Activated CD4-positive, alpha-beta T cell treated with anti-CD3 and anti-CD28 coated beads, Interleukin-2, Interleukin-6, amounts not matched to agents 100 ng/mL and 50 ng/mL, durations not matched to agents 16 hours and 8 hours (primary cell): Measurements from ENCODE around the gene ZNF644.

Experiments used
- DNase-seq: peaks from one replicate; pipeline ENCODE4 v3.0.0-alpha.2; 2020

Gene ZNF644

DNA sequence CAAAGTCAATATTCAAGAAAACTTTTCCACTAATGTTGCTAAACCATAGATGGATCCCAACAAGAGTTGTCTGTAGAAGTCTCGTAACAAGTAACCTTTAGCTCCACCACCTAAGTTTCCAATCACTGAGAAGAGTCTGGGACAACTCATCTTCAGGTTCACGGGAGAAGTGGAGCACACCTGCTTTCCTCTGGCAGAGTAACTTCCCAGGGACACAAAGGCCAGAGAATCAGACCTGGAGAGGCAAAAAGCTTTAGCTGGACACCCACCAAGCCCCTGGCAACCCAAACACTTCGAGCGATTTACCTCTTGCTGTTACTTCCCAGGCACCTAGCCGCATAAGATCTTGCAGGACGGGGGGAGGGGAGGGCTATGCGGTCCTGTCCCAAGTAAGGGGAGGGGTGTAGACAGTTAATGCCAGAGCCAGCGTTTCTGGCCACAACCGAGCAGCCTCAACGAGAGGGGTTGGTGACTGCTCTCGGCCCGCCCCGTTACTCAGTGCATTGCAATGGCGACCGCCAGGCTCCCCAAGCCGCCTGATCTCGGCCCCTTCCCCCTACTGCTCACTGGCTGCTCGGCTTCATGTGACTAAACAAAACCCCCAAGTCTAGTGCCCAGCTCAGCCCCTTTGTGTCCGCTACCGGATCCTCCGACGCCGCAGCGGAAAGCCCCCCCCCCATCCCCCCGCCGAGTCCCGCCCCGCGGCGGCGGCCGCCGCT lies 709 bp downstream of the ZNF644 start:
- peak; percentile 76 for DNase-seq

DNA sequence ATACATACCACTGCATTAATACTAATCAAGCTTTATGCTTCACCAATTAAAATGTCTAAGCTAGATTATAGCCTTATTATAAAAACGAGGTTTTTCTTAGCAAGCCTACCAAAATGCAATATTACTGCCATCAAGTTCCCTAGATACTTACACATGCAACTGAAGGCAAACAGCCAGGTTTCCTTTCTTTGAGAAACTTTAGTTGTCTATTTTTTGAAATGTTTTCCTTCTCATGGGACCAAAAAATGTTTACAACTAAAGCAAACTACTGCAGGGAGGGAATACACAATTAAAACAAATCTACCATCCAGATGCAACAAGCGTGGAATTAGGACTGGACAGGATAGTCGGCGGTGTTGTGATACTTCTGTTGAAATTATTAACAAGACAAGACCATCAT lies 1.3 kb downstream of the ZNF644 start:
- no peak for DNase-seq

DNA sequence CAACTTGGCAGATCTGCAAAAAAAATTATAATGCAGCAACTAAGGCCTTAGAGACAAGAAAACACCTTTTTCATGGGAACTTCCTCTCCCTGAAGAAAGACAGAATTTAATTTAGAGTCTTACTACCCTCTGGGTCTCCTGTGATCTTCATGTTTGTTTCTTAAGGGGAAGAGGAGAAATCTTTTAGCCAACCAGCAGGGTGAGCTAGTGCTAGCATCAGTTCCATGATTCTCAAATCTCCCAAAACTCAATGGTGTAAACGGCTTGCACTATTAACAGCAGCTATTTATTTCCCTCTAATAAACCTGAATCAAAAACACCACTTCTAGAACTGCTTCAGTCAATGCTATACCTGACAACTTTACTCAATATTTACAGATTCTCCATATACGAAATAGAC lies 3.8 kb downstream of the ZNF644 start:
- no peak for DNase-seq

GRCh38 chr1:91015794-91016550 lies 5.9 kb downstream of the ZNF644 start:
- DNase-seq: no peak

DNA sequence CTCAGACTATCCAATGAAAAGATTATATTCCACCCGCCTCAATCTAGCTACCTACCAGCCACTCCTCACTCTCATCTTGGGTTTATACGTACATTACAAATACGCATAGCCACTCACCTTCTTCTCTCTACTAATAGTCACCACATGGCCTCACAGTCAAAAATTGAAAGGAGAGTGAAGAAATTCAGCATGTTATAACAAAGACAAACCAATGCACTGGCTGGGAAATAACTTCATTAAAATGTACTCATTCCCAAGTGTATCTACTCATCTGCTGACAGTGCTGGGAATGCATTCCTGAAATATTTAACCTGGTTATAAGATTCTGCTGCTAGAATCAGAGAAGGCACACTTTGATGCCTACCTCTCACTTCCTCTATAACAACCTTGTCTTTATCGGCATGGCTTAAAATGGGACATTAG lies 6.5 kb downstream of the ZNF644 start:
- DNase-seq: no peak

- no peak for DNase-seq
Measured at GRCh38 chr1:91014475-91014874, 7.4 kb downstream of the ZNF644 start.

- DNase-seq: no peak
Measured at GRCh38 chr1:91013302-91013701, 8.5 kb downstream of the ZNF644 start.

- DNase-seq: no peak
Measured at GRCh38 chr1:91012196-91012595, 9.6 kb downstream of the ZNF644 start.

GRCh38 chr1:91011726-91012125 lies 10.1 kb downstream of the ZNF644 start:
- no peak for DNase-seq

GRCh38 chr1:91007827-91008226 lies 14.0 kb downstream of the ZNF644 start:
- DNase-seq: no peak

DNA sequence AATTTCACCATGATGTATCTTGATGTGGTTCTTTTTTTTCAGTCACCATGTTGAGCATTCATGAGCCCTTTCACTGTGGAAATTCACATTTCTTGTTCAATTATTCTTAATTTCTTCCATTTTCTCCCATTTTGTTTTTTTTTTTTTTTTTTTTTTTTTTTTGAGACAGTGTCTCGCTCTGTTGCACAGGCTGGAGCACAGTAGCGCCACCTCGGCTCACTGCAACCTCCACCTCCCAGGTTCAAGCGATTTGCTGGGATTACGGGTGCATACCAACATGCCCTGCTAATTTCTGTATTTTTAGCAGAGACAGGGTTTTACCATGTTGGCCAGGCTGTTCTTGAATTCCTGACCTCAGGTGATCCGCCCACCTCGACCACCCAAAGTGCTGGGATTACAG lies 14.7 kb downstream of the ZNF644 start:
- no peak for DNase-seq

- DNase-seq: no peak
Measured at GRCh38 chr1:91006113-91006908, 15.5 kb downstream of the ZNF644 start.

GRCh38 chr1:91005285-91005684 lies 16.6 kb downstream of the ZNF644 start:
- DNase-seq: no peak

DNA sequence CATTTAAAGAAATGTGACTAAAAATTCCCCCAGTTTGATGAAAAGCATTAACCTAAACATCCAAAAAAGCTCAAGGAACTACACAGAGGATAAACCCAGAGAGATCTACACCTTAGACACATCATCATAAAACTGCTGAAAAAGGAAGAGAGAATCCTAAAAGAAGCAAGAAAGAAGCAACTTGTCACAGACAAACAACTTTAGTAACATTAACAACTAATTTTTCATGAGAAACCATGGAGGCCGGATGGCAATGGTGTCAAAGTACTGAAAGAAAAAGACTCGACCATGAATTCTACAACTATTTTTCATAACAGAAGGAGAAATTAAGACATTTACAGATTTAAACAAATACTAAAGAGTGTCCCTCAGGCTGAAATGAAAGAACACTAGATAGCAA lies 17.7 kb downstream of the ZNF644 start:
- DNase-seq: no peak

- no peak for DNase-seq
Measured at GRCh38 chr1:90996742-90997413, 25.0 kb downstream of the ZNF644 start.

- no peak for DNase-seq
Measured at GRCh38 chr1:90995311-90995894, 26.4 kb downstream of the ZNF644 start.

DNA sequence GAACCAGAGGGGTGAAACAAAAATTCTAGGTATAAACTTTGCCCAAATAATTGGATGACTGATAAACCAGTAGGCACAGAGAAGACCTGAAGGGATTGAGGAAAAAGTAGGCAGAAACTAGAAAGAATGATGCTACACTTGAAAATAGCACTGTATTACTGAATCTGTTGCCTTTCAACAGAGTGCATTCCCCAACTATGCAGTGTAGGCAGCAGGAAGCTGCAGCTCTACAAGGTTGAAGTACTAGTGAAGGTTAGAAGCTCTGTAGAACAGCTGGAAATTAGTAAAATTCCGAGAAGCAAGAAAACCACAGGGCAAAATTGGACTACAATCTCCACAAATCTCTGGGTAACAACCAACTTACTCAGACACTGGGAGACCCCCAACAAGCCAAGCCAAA lies 27.4 kb downstream of the ZNF644 start:
- no peak for DNase-seq

DNA sequence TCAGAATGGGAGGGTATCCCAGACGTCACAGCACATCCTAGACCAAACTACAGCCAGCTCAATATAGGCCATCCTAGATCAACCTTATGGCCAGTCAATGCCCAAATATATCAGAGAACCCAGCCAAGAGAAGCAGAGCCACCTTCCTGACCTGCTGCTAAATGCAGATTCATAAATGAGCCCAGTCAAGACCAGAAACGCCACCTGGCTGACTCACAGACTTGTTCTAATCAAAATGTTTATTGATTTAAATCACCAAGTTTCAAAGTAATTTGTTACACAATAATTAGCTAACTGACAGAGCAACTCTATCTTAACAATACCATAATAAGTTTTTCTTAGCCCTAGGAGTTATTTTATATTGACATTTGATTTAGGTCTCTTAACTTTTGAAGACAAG lies 28.6 kb downstream of the ZNF644 start:
- no peak for DNase-seq

DNA sequence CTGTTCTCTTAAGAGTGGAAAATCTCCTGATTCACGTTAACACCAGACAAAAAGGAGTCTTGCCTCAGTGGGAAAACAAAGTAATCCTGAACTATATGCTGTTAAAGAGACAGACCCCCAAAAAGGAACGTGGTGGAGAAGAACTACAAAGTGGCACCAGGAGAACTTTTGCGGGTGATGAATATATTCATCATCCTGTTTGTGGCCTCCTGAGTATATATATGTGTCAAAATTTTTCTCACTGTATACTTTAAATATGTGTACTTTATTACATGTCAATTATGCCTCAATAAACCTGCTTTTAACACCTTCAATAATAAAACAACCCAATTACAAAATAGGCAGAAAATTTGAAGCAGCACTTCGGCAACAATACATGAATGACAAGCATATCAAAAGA lies 31.1 kb downstream of the ZNF644 start:
- no peak for DNase-seq

GRCh38 chr1:90989990-90990389 lies 31.8 kb downstream of the ZNF644 start:
- DNase-seq: no peak

DNA sequence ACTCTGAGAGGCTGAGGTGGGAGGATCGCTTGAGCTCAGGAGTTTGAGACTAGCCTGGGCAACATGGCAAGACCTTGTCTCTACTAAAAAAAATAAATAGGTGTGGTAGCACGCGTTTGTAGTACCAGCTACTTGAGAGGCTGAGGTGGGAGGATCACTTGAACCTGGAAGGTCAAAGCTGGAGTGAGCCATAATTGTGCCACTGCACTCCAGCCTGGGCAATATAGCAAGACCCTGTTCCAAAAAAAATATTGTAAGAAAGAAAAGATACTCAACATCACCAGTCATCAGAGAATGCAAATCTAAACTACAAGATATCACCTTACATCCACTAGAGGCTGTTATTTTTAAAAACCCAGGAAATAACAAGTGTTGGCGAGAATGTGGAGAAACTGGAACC lies 32.5 kb downstream of the ZNF644 start:
- DNase-seq: no peak

DNA sequence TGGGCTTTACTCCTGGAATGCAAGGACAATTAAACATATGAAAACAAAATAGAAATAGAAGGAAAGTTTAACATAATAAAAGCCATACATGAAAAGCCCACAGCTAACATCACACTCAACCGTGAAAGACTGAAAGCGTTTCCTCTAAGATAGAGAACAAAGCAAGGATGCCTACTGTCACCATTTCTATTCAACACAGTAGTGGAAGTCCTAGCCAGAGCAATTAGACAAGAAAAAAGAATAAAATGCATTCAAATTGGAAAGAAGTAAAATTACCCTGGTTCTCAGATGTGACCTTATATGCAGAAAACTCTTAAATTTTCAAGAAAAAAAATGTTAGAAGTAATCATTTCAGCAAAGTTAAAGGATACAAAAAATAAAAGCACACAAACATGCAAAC lies 34.0 kb downstream of the ZNF644 start:
- no peak for DNase-seq

DNA sequence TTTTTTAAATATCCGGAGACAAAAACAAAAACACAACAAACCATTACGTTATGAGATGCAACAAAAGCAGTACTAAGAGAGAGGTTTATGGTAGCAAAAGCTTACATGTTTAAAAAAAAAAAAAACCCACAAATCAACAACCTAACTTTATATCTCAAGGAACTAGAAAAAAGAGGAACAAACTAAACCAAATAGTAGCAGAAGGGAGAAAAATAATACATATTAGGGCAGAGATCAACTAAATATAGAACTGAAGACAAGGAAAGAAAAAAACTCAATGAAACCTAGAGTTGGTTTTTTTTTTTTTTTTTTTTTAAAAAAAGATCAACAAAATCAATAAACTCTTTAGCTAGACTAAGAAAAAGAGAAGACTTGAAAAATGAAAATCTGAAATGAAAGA lies 34.9 kb downstream of the ZNF644 start:
- DNase-seq: no peak
